DND-41 (cell line): ENCODE measurements around the gene PIP4P1.

Experiments used
- CTCF ChIP-seq: IDR thresholded peaks from 2 replicates; pipeline ENCODE4 v1.5.1; 2012; ENCODE audit warnings: borderline replicate concordance, low read length, moderate library complexity, mild to moderate bottlenecking; ENCODE audit not compliant: poor library complexity, severe bottlenecking; ENCODE audit errors: extremely low read depth
- EZH2 ChIP-seq: IDR thresholded peaks from 3 replicates; pipeline ENCODE4 v1.6.1; 2012; ENCODE audit warnings: borderline replicate concordance, low read depth, mild to moderate bottlenecking, moderate library complexity, low read length, inconsistent platforms; ENCODE audit not compliant: severe bottlenecking

DNA sequence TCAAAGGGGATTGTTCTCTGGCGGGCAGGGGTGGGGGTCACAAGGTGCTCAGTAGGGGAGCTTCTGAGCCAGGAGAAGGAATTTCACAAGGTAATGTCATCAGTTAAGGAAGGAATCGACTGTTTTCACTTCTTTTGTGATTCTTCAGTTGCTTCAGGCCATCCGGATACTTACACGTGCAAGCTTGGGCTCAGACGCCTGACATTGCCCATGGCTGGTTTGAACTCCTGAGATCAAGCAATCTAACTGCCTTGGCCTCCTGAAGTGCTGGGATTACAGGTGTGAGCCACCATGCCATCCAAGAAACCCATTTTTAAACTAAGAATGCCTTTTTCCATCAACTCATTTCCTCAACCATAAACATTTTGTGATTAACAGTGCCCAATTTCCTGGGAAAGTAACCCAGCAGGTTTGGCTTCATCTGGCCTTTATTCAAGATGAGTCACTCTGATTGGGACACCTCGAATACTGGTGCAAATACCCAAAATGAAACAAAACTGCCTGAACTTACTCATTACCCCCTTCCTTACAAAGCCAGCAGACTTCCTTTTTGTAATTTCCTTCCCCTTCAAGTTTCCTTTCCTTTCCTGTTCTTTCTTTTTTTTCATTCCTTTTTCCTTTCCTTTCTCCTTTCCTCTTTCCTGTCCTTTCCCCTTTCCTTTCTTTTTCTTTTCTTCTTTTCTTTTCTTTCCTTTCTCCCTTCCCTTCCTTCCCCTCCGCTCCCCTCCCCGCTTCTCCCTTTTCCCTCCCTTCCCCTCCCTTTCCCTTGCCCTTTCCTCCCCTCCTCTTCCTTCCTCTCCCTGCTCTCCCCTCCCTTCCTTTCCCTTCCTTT is 33.9 kb upstream of the PIP4P1 start:
- no peak for TF ChIP-seq CTCF
- TF ChIP-seq EZH2 = no peak
